ENCODE measurements around the gene NKD2.

Gene NKD2

GRCh38 chr5:1032011-1032410 is 23.4 kb downstream of the NKD2 start:
- DNase-seq = no peak

- no peak for DNase-seq
Measured at GRCh38 chr5:1032551-1033027, 24.0 kb downstream of the NKD2 start.

DNA sequence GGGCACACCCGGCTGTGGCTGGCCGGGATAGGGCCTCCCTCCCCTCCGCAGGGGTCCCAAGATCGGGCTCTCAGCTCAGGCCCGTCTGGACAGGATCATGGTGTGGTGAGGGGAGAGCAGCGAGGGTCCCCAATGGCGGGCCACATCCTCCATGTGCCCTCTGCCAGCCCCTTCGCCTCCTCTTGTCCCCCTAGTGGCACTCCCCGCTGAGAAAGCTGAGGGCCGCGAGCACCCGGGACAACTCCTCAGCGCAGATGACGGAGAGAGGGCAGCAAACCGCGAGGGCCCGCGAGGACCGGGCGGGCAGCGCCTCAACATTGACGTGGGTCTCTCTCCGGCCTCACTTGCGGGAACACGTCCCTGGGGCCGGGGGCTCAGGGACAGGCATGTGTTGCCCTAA is 24.6 kb downstream of the NKD2 start:
- no peak for DNase-seq

- DNase-seq = no peak
Measured at GRCh38 chr5:1033606-1034420, 25.2 kb downstream of the NKD2 start.

DNA sequence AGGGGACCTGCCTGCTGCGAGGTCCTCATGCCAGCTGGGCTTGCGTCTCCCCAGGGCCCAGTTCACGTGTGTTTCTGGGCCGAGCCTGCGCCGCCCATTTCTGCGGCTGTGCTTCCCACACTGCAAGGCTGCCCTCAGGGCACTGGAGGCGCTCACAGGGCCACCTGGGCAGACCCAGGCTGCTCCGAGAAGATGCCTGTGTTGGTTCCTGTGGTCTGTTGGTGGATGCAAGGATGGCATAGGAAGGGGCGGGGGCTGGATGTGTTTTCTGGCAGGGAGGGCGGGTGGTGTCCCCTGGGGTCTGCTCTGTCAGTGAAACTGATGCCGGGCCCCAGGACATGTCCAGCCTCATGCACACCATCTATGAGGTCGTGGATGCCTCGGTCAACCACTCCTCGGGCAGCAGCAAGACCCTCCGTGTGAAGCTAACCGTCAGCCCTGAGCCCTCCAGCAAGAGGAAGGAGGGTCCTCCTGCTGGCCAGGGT is 25.9 kb downstream of the NKD2 start:
- no peak for DNase-seq

- DNase-seq = no peak
Measured at GRCh38 chr5:1034986-1035385, 26.4 kb downstream of the NKD2 start.

DNA sequence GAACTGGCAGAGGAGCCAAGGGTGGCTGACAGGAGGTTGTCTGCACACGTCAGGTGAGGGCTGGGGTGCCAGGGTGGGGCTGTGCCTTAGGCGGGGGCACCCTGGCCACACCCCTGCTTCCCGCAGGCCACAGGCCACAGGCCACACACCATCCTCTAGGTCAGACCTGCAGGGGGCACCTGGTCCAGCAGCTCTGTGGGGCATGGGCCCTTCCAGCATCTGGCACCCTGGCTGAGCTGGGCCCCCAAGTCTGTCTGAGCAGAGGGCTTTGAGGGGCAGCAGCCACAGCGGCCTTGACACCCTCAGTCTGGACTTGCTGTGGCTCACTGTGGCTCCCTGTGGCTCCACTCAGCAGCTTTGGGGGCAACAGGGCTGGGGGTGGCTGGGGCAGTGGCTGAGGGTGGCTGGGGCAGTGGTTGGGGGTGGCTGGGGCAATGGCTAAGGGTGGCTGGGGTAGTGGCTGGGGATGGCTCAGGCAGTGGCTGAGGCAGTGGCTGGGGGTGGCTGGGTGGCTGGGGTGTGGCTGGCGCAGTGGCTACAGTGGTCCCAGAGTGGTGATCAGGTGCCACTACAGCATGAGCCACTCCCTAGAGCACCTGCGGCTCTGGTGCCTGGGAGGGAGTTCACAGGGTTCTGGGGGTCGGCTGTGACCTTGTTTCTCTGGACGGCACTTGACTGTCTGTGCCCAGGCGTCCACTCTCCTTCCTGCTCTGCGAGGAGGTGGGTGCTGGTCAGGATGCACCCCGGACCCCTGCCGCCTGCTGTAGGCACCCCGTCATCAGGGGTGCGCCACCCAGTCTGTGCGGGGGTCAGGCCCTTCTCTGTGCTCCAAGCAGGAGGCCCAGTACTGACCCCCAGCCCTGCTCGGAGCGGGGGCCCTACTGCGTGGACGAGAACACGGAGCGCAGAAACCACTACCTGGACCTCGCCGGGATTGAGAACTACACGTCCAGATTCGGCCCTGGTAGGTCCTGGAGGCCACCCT is 27.1 kb downstream of the NKD2 start:
- DNase-seq = no peak

DNA sequence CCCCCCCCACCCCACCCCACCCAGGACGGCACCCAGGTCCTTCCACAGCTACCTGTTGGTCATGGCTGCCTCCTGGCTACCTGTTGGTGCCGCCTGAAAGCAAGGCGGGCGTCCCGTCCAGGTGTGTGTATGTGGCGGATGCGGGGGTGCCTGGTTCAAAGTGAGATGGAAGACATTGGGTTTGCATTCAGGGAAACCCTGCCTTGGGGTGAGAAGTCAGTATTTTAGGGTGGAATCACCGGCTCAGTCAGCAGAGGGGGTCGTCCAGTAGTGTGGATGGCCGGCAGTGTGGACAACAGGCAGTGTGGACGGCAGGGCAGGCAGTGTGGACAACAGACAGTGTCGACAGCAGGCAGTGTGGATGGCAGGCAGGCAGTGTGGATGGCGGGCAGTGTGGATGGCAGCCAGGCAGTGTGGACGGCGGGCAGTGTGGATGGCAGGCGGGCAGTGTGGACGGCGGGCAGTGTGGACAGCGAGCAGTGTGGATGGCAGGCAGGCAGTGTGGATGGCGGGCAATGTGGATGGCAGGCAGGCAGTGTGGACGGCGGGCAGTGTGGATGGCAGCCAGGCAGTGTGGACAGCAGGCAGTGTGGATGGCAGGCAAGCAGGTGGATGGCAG is 28.0 kb downstream of the NKD2 start:
- DNase-seq = no peak

GRCh38 chr5:1037123-1037670 is 28.6 kb downstream of the NKD2 start:
- DNase-seq = no peak

DNA sequence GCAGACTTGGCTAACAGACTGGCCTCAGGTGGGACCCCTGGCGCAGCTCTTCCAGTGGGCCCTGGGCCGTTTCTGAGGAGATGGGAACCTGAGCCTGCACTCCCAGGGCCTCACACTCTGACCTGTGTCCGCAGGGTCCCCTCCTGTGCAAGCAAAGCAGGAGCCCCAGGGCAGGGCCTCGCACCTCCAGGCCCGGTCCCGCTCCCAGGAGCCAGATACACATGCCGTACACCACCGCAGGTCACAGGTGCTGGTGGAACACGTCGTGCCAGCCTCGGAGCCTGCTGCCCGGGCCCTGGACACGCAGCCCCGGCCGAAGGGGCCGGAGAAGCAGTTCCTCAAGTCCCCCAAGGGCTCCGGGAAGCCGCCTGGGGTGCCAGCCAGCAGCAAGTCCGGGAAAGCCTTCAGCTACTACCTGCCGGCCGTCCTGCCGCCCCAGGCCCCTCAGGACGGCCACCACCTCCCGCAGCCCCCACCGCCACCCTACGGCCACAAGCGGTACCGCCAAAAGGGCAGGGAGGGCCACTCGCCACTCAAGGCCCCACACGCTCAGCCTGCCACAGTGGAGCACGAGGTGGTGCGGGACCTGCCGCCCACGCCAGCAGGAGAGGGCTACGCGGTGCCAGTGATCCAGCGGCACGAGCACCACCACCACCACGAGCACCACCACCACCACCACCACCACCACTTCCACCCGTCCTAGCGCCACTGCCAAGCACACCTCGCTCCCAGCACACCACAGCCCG is 29.2 kb downstream of the NKD2 start:
- DNase-seq = no peak

GRCh38 chr5:1038417-1039209 is 30.0 kb downstream of the NKD2 start:
- no peak for DNase-seq

DNA sequence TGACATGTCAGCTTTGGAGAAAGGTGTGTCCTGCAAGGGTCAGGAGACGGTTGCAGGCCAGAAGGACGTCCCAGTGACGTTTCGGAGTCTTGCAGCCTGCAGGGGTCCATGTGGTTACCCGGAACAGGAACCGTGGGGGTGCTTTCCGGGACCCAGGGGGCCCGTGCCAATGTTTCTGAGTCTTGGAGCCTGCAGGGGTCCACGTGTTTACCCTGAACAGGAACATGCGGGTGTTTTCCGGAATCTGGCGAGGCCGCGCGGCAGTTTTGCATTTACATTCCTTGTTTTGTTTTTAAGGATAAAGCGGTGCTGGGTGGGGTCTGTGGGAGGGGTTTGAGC is 30.6 kb downstream of the NKD2 start:
- no peak for DNase-seq

DNA sequence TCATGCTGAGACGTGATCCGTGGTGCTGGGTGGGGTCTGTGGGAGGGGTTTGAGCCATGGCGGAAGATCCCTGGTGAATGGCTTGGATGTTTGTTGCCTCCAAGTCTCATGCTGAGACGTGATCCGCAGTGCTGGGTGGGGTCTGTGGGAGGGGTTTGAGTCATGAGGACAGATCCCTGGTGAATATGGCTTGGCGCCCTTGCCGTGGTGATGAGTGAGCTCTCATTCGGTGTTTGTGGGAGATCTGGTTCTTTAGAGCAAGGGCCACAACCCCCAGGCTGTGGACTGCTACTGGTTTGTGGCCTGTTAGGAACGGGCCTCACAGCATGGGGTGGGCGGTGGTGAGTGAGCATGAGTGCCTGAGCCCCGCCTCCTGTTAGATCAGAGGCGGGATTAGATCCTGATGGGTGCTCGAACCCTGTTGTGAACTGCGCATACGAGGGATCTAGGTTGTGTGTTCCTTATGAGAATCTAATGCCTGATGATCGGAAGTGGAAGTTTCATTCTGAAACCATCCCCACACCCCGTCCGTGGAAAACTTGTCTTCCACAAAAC is 31.2 kb downstream of the NKD2 start:
- no peak for DNase-seq

DNA sequence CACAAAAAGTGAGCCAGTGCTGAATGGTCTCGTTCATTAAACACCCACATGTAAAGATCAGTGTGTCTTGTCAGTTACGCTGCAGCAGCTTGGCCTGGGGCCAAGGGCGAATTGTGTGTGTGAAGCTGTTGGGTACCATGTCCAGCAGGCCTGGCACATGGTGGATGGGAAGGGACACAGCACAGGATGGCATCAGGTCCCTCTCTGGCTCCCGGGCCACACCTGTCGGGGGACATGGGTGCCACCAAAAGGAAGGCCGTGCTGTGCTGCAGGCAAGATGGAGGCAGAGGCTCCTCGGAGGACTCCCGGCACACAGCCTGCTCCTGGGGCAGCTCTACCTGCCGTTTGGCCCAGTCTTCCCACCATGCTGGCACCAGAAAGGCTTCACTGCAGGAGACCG is 32.0 kb downstream of the NKD2 start:
- DNase-seq = no peak

DNA sequence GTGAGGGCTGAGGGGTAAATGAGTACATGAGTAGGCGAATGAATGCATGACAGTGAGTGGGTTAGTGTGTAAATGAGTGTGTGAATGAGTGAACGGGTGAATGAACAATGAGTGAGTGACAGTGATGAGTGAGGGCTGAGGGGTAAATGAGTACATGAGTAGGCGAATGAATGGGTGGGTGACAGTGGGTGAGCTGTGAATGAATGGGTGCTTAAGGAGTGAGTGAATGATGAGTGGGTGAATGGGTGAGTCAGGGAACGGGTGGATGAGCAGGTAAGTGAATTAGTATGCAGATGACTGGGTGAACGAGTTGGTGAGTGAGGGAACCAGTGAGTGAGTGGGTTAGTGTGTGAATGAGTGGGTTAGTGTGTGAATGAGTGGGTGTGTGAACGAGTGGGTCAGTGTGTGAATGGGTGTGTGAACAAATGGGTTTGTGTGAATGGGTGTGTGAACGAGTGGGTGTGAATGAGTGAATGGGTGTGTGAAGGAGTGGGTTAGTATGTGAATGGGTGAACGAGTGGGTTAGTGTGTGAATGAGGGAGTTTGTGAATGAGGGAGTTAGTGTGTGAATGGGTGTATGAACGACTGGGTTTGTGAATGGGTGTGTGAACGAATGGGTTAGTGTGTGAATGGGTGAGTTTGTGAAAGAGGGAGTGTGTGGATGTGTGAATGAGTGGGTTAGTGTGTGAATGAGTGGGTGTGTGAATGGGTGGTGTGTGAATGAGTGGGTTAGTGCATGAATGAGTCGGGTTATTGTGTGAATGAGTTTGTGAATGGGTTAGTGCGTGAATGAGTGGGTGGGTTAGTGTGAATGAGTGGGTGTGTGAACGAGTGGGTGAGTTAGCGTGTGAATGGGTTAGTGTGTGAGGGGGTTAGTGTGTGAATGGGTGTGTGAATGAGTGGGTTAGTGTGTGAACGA is 32.9 kb downstream of the NKD2 start:
- DNase-seq = no peak

DNA sequence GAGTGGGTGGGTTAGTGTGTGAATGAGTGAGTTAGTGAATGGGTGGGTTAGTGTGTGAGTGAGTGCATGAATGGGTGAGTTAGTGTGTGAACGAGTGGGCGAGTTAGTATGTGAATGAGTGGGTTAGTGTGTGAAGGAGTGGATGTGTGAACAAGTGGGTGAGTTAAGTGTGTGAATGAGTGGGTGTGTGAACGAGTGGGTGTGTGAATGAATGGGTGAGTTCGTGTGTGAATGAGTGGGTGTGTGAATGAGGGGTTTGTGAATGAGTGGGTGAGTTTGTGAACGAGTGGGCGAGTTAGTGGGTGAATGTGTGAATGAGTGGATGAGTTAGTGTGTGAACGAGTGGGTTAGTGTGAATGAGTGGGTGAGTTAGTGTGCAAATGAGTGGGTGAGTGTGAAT is 34.0 kb downstream of the NKD2 start:
- no peak for DNase-seq

DNA sequence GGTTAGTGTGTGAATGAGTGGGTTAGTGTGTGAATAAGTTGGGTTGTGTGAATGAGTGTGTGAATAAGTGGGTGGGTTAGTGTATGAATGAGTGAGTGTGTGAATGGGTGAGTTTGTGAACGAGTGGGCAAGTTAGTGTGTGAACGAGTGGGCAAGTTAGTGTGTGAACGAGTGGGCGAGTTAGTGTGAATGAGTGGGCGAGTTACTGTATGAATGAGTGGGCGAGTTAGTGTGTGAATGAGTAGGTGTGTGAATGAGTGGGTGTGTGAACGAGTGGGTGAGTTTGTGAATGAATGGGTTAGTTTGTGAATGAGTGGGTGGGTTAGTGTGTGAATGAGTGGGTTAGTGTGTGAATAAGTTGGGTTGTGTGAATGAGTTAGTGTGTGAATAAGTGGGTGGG is 34.7 kb downstream of the NKD2 start:
- no peak for DNase-seq

DNA sequence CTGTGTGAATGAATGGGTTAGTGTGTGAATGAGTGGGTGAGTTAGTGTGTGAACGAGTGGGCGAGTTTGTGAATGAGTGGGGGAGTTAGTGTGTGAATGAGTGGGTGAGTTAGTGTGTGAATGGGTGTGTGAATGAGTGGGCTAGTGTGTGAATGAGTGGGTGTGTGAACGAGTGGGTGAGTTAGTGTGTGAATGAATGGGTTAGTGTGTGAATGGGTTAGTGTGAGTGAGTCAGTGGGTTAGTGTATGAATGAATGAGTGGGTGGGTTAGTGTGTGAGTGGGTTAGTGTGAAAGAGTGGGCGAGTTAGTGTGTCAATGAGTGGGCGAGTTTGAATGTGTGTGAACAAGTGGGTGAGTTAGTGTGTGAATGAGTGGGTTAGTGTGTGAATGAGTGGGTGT is 35.5 kb downstream of the NKD2 start:
- no peak for DNase-seq

GRCh38 chr5:1045960-1046560 is 37.5 kb downstream of the NKD2 start:
- no peak for DNase-seq

Data from CD4-positive, alpha-beta T cell treated with Interleukin-6 for 4 hours (primary cell).